Measurements from ENCODE around the gene ARMC8.
"Not testable (repeated sequence)": the region's sequence is repeated elsewhere in the genome, so short reads cannot be mapped to it uniquely, and the experiment has no call there.

Gene ARMC8

DNA sequence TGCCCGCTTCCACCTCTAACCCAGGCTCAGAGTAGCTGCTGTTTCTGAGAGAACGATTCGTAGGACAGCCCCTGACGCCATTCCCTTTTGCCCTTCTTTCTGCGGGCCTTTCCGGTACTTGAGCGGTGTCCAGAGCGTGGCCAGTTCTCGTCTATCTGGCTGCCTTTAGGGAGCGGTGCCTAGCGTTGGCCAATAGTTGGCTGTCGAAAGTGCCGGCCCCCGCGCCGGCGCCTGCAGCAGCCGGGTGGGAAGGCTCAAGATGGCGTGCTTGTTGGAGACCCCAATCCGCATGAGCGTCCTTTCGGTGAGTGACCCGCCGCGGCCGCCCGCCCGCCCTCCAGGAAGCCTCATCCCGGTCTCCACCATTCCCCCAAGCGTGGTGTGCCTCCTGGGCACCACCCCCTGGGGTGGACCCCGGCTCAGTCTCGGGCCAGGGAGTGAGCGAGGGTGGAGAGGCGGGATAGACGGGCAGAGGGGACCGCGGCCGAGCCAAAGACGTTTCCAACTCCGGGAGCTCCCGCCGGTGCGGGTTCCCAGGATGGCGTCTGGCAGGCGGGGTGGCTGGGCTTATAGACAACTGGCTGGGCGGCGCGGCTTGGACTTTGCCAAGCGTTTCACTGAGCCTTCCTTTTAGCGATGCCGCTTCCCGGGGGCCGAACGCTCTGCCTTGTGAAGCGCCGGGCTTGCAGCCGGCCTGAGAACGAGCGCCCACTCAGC is at the start of gene ARMC8:
TSS of gene ARMC8 (plus strand) at position 6 of the 717 bp plus-strand sequence. CDS start at position 260, 254 bp downstream.
- DNase-seq, result peak; percentile 75

DNA sequence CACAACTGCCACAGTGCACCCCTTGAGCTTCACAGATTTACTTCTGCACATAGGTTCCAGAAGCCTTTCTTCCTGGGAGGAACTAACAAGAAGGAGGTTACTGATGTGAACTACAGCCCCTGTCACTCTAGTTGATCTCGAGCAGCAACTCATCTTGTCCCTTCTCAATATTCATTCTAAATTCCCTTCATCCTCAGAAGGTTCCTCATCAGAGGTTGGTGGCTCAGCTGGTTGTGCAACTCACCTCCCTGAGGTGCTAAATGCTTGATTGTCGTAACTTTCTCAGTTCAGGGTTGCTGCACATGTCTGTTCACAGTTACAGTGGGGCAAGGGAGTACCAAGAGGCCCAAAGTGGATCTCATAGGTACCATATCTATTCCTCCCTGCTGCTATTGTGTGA is 49.2 kb upstream of the ARMC8 start:
- no peak for DNase-seq

GRCh38 chr3:138139691-138140090 is 47.4 kb upstream of the ARMC8 start:
- no peak for DNase-seq

- no peak for DNase-seq
Observed at GRCh38 chr3:138140940-138141339, 46.2 kb upstream of the ARMC8 start.

DNA sequence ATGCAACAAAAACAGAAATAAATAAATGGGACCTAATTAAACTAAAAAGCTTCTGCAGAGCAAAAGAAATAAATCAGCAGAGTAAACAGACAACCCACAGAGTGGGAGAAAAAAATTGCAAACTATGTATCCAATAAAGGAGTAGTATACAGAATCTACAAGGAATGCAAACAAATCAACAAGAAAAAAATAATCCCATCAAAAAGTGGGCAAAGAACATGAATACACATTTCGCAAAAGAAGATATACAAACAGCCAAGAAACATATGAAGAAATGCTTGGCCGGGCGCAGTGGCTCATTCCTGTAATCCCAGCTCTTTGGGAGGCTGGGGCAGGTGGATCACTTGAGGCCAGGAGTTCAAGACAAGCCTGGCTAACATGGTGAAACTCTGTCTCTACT is 44.9 kb upstream of the ARMC8 start:
- DNase-seq, result not testable (repeated sequence)

- DNase-seq, result no peak
Observed at GRCh38 chr3:138148503-138148902, 38.6 kb upstream of the ARMC8 start.

GRCh38 chr3:138154534-138154933 is 32.6 kb upstream of the ARMC8 start:
- no peak for DNase-seq

DNA sequence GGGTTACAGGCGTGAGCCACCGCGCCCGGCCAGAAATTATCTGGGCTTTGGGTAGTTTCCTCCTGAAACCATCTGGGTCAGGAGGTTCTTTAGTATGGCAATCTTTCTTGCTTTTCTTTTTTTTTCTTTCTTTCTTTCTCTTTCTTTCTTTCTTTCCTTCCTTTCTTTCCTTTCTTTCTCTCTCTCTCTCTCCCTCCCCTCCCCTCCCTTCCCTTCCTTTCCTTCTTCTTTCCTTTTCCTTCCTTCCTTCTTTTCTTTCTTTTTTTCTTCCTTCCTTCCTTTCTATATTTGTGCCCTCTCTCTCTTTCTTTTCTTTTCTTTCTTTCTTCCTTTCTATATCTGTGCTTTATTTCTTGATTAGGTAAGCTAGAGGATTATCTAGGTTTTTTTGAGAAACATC is 29.4 kb upstream of the ARMC8 start:
- no peak for DNase-seq

- no peak for DNase-seq
Observed at GRCh38 chr3:138165061-138165460, 22.0 kb upstream of the ARMC8 start.

DNA sequence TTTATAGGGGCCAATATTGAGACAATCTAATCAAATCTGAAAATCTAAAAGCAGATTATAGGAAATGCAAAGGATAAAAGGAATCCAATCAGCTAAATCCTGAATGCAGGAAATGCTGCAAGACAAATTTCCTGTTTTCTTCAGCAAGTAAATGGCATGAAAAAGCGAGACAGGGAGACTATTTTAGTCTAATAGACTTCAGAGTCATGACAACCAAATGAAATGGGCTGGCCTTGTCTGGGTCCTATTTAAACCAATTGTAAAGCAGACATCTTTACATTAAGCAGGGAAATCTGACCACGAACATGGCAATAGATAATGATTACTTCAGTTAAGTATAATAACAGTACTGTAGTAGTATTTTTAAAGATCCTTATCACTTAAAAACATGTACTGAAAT is 14.5 kb upstream of the ARMC8 start:
- DNase-seq, result no peak

- no peak for DNase-seq
Observed at GRCh38 chr3:138173769-138174420, 13.2 kb upstream of the ARMC8 start.

- DNase-seq, result peak; percentile 91
Observed at GRCh38 chr3:138174421-138175131, 12.5 kb upstream of the ARMC8 start, which contains the start of gene DBR1. DBR1 (minus strand) TSS chr3:138174921; CDS start chr3:138174795, 126 bp downstream.

DNA sequence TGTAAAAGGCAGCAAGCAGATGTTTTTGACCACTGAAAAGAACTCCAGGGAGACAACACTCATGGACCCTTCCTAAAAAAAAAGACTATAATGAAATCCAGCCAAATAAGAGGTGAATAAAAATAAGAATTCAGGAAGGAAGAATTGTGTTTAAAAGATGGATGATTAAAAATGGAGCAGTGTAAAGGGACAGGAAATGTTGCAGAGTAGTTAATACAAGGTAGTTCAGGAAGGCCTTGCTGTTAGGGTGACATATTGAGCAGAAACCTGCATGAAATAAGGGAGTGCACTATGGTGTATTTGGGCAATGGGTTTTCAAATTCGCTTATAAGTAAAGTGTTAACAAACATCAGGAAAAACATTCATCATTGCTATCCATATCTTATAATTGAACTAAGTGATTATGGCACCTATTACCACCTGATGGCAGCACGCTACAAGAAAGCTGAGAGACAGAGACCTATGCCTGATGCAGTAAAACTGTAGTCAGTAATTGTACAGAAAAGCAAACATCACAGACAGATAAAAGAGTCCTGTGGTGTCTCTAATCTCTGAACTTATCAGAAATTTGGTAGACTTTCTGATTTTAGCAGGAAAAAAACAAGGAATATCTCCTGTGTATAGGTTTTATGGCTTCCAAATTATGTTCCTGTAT is 6.6 kb upstream of the ARMC8 start:
- DNase-seq, result peak; percentile 73

- DNase-seq, result no peak
Observed at GRCh38 chr3:138184994-138185393, 2.1 kb upstream of the ARMC8 start.

DNA sequence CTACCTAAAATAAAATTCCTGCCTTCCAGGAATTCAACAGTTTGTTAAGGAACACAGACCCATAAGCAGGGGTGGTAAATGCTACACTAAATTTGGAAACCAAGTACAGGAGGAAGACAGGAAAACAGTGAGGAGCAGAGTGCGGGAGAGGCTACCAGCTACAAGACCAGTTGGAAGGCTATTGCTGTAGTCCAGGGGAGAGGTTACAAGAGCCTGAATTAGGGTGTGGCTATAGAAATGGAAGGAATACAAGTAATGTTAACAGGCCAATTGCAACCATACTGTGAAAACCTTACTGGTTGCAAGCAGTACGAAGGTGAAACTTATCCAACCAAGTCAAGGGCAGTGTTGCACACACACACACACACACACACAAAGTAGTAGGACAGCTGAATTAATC is 880 bp upstream of the ARMC8 start:
- peak; percentile 26 for DNase-seq

DNA sequence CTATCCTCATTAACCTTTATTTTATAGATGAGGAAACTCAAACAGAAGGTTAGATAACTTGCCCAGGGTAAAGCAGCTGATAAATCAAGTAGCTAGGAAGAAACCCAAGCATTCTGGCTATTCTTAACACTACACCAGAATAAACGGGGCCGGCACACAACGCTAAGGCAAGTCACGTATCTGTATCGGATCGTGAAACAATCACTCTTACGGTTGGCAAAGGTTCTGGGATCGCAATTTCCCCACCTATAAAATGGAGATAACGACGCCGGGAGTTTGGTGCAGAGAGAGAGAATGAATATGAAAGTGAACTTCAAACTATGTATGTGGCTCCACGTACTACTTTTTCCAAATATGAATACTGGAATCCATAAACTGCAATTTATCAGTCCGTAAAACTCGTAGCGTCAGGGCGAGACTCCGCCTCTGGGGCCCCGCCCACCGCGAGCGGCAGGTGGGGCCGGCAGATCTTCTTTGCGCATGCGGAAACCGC is 252 bp upstream of the ARMC8 start:
- DNase-seq, result peak; percentile 92

DNA sequence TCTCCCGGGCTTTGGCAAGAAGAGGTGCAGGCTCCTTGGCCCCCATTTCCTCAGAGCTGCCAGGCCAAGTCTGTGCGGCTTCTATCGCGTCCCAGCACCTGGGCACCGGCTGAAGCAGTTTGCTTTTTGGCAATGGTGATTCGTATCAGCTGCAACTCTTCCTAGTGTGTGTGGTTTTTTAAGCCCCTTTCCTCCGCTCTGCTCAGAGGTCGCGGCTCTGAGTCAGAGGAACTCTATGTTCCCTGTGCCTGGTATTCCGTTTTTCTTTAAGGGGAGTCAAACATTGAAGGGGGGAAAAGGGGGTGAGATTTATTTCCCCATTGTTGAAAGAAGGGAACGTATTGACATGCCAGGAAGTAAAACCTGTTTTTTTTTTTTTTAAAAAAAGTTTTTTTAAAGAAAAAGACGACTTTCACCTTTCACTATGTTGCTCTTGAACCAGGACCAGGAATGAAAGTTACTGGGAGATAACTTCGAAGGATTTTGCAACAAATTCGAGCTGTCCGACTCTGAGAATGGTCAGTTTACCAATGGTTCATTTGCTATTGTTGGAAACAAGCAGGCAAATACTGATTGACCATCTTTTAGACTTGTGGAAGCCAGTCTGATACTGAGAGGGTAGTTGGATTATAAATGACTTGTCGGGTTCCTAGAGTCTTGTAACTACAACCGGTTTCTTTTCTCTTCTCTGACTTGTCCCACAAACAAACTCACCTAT is 1.1 kb downstream of the ARMC8 start:
- DNase-seq, result no peak

DNA sequence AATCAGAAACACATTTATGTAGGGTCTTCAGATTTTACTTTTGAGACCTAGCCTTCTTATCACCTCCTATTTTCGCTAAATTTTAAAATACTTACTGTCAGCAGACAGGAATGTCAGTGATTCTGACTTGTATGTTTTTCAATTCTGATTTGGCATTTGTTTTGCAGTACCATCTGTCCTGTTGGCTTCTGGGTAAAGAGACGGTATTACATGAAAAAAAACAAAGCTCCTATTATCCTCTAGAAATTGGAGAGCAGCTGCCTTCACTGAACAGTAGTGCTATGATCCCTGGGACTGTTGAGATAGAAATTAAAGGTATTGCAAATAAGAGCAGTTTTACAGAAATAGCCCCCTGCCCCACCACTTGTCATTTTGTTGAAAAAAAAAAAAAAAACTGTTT is 8.4 kb downstream of the ARMC8 start:
- no peak for DNase-seq

GRCh38 chr3:138196023-138196422 is 8.9 kb downstream of the ARMC8 start:
- DNase-seq, result no peak

GRCh38 chr3:138197058-138197457 is 10.0 kb downstream of the ARMC8 start:
- DNase-seq, result no peak

DNA sequence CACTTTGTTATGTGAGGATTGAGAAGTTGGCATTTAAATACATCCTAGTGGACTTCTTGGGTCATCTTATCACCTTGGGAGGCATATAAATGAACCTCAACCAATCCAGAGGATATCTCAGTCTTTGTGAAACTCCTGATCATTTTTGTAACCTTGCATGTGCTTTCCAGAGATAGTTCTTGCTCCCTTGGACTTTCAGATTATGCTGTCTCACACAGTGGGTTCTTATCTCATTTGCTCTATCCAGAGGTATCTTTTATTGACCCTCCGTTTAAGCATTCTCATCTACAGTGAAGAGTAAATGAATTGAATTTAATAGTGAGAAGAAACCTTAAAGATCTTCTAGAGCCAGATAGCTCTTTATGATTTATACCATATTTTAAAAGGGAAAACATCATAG is 10.4 kb downstream of the ARMC8 start:
- no peak for DNase-seq

DNA sequence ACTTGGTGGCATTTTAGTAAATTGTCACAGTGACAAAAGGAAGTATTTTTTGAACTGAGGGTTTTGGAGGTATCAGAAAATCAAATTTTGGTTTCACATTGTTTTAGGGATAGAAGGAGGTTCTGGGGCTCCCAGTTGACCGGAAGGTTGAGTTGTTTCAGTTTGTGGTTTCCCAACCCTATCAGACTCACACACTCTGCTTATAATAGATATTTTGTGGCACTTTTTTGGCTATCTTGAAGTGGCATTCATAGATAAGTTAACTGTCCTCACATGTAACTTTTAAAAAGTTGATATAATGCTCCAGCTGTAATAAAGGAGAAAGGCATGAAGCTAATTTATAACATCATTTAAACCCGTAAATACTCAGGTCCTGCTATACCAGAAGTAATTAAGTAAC is 12.8 kb downstream of the ARMC8 start:
- no peak for DNase-seq

DNA sequence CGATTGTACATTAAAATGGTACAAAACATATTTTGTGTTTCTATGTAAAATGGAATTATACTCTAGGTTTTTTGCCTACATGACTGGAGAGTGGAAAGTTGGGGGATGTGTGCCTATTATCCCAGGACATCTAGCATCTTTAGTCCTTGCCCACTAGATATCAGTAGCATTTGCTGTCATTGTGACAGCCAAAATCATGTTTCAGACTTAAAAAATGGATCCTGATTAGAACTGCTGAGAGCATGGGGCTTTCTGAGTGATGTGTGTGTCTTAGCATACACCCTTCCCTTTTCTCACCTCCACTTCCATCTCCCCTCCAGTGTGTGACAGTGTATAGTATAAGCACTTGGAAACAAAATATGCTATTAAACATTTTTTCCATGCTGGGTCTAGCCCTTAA is 13.3 kb downstream of the ARMC8 start:
- DNase-seq, result no peak
